Mammary epithelial cell (primary cell): ENCODE results near the gene KCNH5.

Source experiments
- EZH2 ChIP-seq: IDR thresholded peaks from 2 replicates; pipeline ENCODE4 v1.6.1; 2012; ENCODE audit warnings: low read length, inconsistent platforms, borderline replicate concordance
- TF ChIP-seq, protein P1 (sequence below), 2 donors: IDR thresholded peaks in 1 of 2; conservative IDR thresholded peaks in 1 of 2; 2 replicates each; pipeline ENCODE4 v1.5.1; 2011 to 2012; ENCODE audit warnings: inconsistent platforms in 2 of 2, low read length in 2 of 2, mild to moderate bottlenecking in 2 of 2, control low read depth in 1 of 2, low read depth in 1 of 2; ENCODE audit not compliant: insufficient read depth in 1 of 2; ENCODE audit errors: extremely low read depth in 1 of 2

DNA sequence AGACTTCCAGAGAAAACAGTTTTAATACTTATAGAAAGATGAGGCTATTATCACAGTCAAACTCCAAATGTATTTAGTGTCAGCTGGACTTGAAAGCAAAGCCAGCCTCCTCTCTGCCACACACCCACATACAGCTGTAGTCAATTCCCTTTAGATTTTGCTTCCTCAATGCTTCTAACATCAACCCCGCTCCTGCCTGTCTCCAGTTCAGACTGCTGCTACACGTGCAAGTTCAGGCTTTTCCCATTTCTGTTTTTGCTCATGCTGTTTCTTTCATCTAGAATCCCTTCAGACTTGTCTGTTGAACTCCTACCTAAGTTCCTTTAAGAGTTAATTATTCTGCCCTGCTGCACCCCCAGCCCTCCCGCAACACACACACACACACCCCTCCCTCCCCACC lies 380.0 kb downstream of the KCNH5 start:
- TF ChIP-seq, protein P1, sequence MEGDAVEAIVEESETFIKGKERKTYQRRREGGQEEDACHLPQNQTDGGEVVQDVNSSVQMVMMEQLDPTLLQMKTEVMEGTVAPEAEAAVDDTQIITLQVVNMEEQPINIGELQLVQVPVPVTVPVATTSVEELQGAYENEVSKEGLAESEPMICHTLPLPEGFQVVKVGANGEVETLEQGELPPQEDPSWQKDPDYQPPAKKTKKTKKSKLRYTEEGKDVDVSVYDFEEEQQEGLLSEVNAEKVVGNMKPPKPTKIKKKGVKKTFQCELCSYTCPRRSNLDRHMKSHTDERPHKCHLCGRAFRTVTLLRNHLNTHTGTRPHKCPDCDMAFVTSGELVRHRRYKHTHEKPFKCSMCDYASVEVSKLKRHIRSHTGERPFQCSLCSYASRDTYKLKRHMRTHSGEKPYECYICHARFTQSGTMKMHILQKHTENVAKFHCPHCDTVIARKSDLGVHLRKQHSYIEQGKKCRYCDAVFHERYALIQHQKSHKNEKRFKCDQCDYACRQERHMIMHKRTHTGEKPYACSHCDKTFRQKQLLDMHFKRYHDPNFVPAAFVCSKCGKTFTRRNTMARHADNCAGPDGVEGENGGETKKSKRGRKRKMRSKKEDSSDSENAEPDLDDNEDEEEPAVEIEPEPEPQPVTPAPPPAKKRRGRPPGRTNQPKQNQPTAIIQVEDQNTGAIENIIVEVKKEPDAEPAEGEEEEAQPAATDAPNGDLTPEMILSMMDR (conservative IDR thresholded peaks at IDR 0.05 in 1 of 2, IDR thresholded peaks at IDR 0.05 in 1 of 2; ENCODE audit: extremely low read depth in 1 of 2, insufficient read depth in 1 of 2, low read depth in 1 of 2, low read length in 2 of 2), result no peak
- no peak for TF ChIP-seq EZH2
